H1 (cell line): Measurements from ENCODE around the gene SYVN1. TPM values are rescaled to one million over a fixed set of nuclear protein-coding genes. Genes with fewer than 3 reads are reported as not detected.

ENCODE experiments used
- CTCF ChIA-PET: fragments of 300-600 bp; sonication (Branson Sonifier 250); formaldehyde crosslinking; loops from one replicate; lab custom pipeline; 2021; ENCODE audit not compliant: partially characterized antibody; lab: Charles Lee
- POLR2A ChIA-PET: fragments of 300-600 bp; sonication (Branson Sonifier 250); formaldehyde crosslinking; loops from one replicate; lab custom pipeline; 2021; ENCODE audit warnings: inconsistent platforms; ENCODE audit not compliant: partially characterized antibody; lab: Charles Lee
- DNase-seq, 2 experiments: peaks; one replicate each; pipeline versions ENCODE4 v3.0.0 to v3.0.0-alpha.2; 2010 to 2022; ENCODE audit warnings: low spot score in 2 of 2, low read depth in 1 of 2, mixed read lengths in 1 of 2
- FAIRE-seq: peaks from 2 replicates; lab custom pipeline; 2011; peaks lifted over from hg19 to GRCh38; lab: Jason Lieb, UNC
- H2AFZ ChIP-seq: 2 replicates; pipeline ENCODE4 v1.8.1; 2012; ENCODE audit warnings: low read length, inconsistent platforms
- H2AK5ac ChIP-seq: 2 replicates; pipeline ENCODE4 v1.6.1; 2013; ENCODE audit warnings: low read depth, low read length
- H2BK120ac ChIP-seq: replicated peaks from 2 replicates; pipeline ENCODE3; 2013; ENCODE audit warnings: low read depth, low read length, inconsistent platforms
- H2BK12ac ChIP-seq: 2 replicates; pipeline ENCODE4 v1.6.1; 2013; ENCODE audit warnings: low read depth, low read length
- H2BK15ac ChIP-seq: 2 replicates; pipeline ENCODE4 v1.6.1; 2013; ENCODE audit warnings: low read length
- H2BK20ac ChIP-seq: 2 replicates; pipeline ENCODE4 v1.6.1; 2013; ENCODE audit warnings: low read length
- H2BK5ac ChIP-seq: 2 replicates; pipeline ENCODE4 v1.6.1; 2013; ENCODE audit warnings: low read depth, low read length
- H3K14ac ChIP-seq: 2 replicates; pipeline ENCODE4 v1.6.1; 2013; ENCODE audit warnings: inconsistent platforms; ENCODE audit not compliant: insufficient read length
- H3K18ac ChIP-seq: 2 replicates; pipeline ENCODE4 v1.6.1; 2013; ENCODE audit warnings: low read length; ENCODE audit errors: extremely low read depth
- H3K23ac ChIP-seq: 2 replicates; pipeline ENCODE4 v1.6.1; 2013; ENCODE audit warnings: inconsistent platforms; ENCODE audit not compliant: insufficient read length
- H3K23me2 ChIP-seq: 2 replicates; pipeline ENCODE4 v1.6.1; 2013; ENCODE audit warnings: low read depth, low read length
- H3K27ac ChIP-seq: 2 replicates; pipeline ENCODE4 v1.6.1; 2011; ENCODE audit warnings: low read depth, low read length, inconsistent platforms
- H3K27me3 ChIP-seq, 4 experiments: replicated peaks in 1 of 4; 1 replicate in 1 of 4; 2 replicates in 3 of 4; pipeline versions ENCODE4 v1.6.1 to v1.8.1; 2011 to 2013; ENCODE audit warnings: low read length in 3 of 4, mild to moderate bottlenecking in 3 of 4, inconsistent platforms in 2 of 4, mixed read lengths in 2 of 4, moderate library complexity in 1 of 4; ENCODE audit not compliant: control insufficient read depth in 3 of 4, insufficient read depth in 3 of 4; ENCODE audit errors: extremely low read depth in 1 of 4
- H3K36me3 ChIP-seq, 4 experiments: 2 replicates each; pipeline versions ENCODE4 v1.6.1 to v1.8.1; 2011 to 2013; ENCODE audit warnings: mild to moderate bottlenecking in 4 of 4, low read length in 3 of 4, moderate library complexity in 2 of 4, control low read depth in 1 of 4, inconsistent platforms in 1 of 4; ENCODE audit not compliant: insufficient read depth in 4 of 4, control insufficient read depth in 2 of 4
- H3K4ac ChIP-seq: replicated peaks from 2 replicates; pipeline ENCODE3; 2013; ENCODE audit warnings: low read length, low read depth, mixed read lengths, inconsistent platforms; ENCODE audit not compliant: insufficient read length
- H3K4me1 ChIP-seq, 4 experiments: replicated peaks in 1 of 4; 1 replicate in 1 of 4; 2 replicates in 3 of 4; pipeline versions ENCODE4 v1.6.1 to v1.8.1; 2011 to 2013; ENCODE audit warnings: low read length in 3 of 4, inconsistent platforms in 2 of 4, mixed read lengths in 1 of 4; ENCODE audit not compliant: insufficient read depth in 4 of 4, control insufficient read depth in 3 of 4
- H3K4me2 ChIP-seq, 2 experiments: 2 replicates each; pipeline versions ENCODE4 v1.6.1 to v1.8.1; 2011 to 2013; ENCODE audit warnings: low read depth in 2 of 2, low read length in 2 of 2, control low read depth in 1 of 2, inconsistent platforms in 1 of 2, mild to moderate bottlenecking in 1 of 2; ENCODE audit not compliant: insufficient read depth in 1 of 2
- H3K4me3 ChIP-seq, 4 experiments: fragments of 200-600, 300-600 bp in 1 of 4; sonication (generic), shearing (Covaris generic), sonication (Bioruptor Twin) in 1 of 4; 2 replicates each; pipeline versions ENCODE4 v1.5.1 to v1.8.1; 2011 to 2016; ENCODE audit warnings: low read length in 4 of 4, low read depth in 3 of 4, control low read depth in 2 of 4, inconsistent platforms in 2 of 4, mild to moderate bottlenecking in 2 of 4, mixed read lengths in 1 of 4, moderate library complexity in 1 of 4; ENCODE audit not compliant: insufficient read depth in 2 of 4; ENCODE audit errors: extremely low read depth in 1 of 4
- H3K56ac ChIP-seq: replicated peaks from 2 replicates; pipeline ENCODE3; 2013; ENCODE audit warnings: low read depth, mild to moderate bottlenecking, mixed read lengths, low read length, inconsistent platforms; ENCODE audit not compliant: insufficient read length
- H3K79me1 ChIP-seq: 2 replicates; pipeline ENCODE4 v1.6.1; 2013; ENCODE audit warnings: low read depth, low read length, control low read depth
- H3K79me2 ChIP-seq, 2 experiments: 2 replicates each; pipeline versions ENCODE4 v1.6.1 to v1.8.1; 2012 to 2013; ENCODE audit warnings: low read length in 2 of 2, mild to moderate bottlenecking in 2 of 2, inconsistent platforms in 1 of 2; ENCODE audit not compliant: insufficient read depth in 2 of 2, control insufficient read depth in 1 of 2
- H3K9ac ChIP-seq, 4 experiments: replicated peaks in 1 of 4; 1 replicate in 1 of 4; 2 replicates in 3 of 4; pipeline versions ENCODE4 v1.6.1 to v1.8.1; 2011 to 2013; ENCODE audit warnings: low read depth in 3 of 4, low read length in 3 of 4, control low read depth in 2 of 4, mild to moderate bottlenecking in 2 of 4, moderate library complexity in 2 of 4, inconsistent platforms in 1 of 4; ENCODE audit errors: extremely low read depth in 1 of 4
- H3K9me3 ChIP-seq, 2 experiments: 2 replicates each; pipeline versions ENCODE4 v1.6.1 to v1.8.1; 2012 to 2013; ENCODE audit warnings: mild to moderate bottlenecking in 2 of 2, moderate library complexity in 2 of 2, control low read depth in 1 of 2, inconsistent platforms in 1 of 2, low read depth in 1 of 2, low read length in 1 of 2, mixed read lengths in 1 of 2; ENCODE audit not compliant: insufficient read depth in 2 of 2
- H4K20me1 ChIP-seq, 2 experiments: replicated peaks in 1 of 2; 2 replicates each; pipeline versions ENCODE3 to v1.8.1; 2011 to 2013; ENCODE audit warnings: inconsistent platforms in 2 of 2, low read length in 2 of 2, mild to moderate bottlenecking in 1 of 2; ENCODE audit not compliant: insufficient read depth in 2 of 2, control insufficient read depth in 1 of 2
- H4K5ac ChIP-seq: 2 replicates; pipeline ENCODE4 v1.6.1; 2013; ENCODE audit warnings: low read length, low read depth, mixed read lengths, inconsistent platforms; ENCODE audit not compliant: insufficient read length
- H4K8ac ChIP-seq: 2 replicates; pipeline ENCODE4 v1.8.0; 2013; ENCODE audit warnings: mild to moderate bottlenecking, moderate library complexity, low read length, inconsistent platforms; ENCODE audit not compliant: insufficient read depth; ENCODE audit errors: extremely low read depth
- H4K91ac ChIP-seq: replicated peaks from 2 replicates; pipeline ENCODE3; 2013; ENCODE audit warnings: low read length, mixed read lengths, inconsistent platforms; ENCODE audit not compliant: insufficient read length
- JUN ChIP-seq: IDR thresholded peaks from 2 replicates; pipeline ENCODE4 v1.6.1; 2011; ENCODE audit warnings: low read depth, mild to moderate bottlenecking, improper control_type of control experiment, low read length
- NRF1 ChIP-seq: IDR thresholded peaks from 2 replicates; pipeline ENCODE4 v1.6.1; 2011; ENCODE audit warnings: mild to moderate bottlenecking, low read depth, low read length, improper control_type of control experiment
- SIN3A ChIP-seq, 2 experiments: IDR thresholded peaks in 1 of 2; conservative IDR thresholded peaks in 1 of 2; 2 replicates each; pipeline ENCODE4 v1.6.1; 2011 to 2012; ENCODE audit warnings: low read length in 2 of 2, improper control_type of control experiment in 1 of 2, low read depth in 1 of 2, mild to moderate bottlenecking in 1 of 2
- TEAD4 ChIP-seq: IDR thresholded peaks from 2 replicates; pipeline ENCODE4 v1.6.1; 2012; ENCODE audit warnings: low read depth, low read length, inconsistent platforms, mixed read lengths
- ZNF274 ChIP-seq: IDR thresholded peaks from 2 replicates; pipeline ENCODE4 v1.7.0; 2012; ENCODE audit warnings: low read length, borderline replicate concordance; ENCODE audit errors: extremely low read depth
- WGBS, 2 experiments: shearing (Covaris generic) in 1 of 2; methylation state at CpG; one replicate each; pipeline versions ENCODE4 v1.1.6 to v1.1.7; 2013 to 2015; ENCODE audit warnings: low lambda C conversion rate in 2 of 2, mixed read lengths in 2 of 2, inconsistent platforms in 1 of 2, low coverage in 1 of 2, missing lambda C conversion rate in 1 of 2; ENCODE audit not compliant: insufficient replicate concordance in 2 of 2, insufficient coverage in 1 of 2, insufficient read length in 1 of 2; ENCODE audit errors: extremely low coverage in 1 of 2, missing lambda C conversion rate in 1 of 2; 5-methylcytosine and 5-hydroxymethylcytosine counted together
- polyA plus RNA-seq, 7 experiments: library from polyadenylated mRNA; depleted of rRNA in 3 of 7; stranded (reverse) in 5 of 7; unstranded in 2 of 7; fragments of >200 nt in 5 of 7; fragments of 200-250 nt in 2 of 7; gene quantifications; 1 replicate in 5 of 7; 2 replicates in 1 of 7; 4 replicates in 1 of 7; pipeline versions ENCODE4 v1.2.1 to v1.2.3, GENCODE V29; 2011 to 2013; ENCODE audit warnings: missing spikeins in 2 of 7, mixed read lengths in 2 of 7
- total RNA-seq: library from RNA; stranded (reverse); fragmentation: NEBNext Ultra II Directional; extraction: Animal tissue kit (Norgen Biotek cat#: 25700); gene quantifications from 2 replicates; pipeline ENCODE4 v1.2.1, GENCODE V29; 2021
- TF ChIP-seq, protein P1 (sequence below): IDR thresholded peaks from 2 replicates; pipeline ENCODE4 v1.6.1; 2011; ENCODE audit warnings: low read depth, mild to moderate bottlenecking, low read length; ENCODE audit not compliant: insufficient read depth
- TF ChIP-seq, protein P2 (sequence below), 3 experiments: IDR thresholded peaks; 1 replicate in 2 of 3; 2 replicates in 1 of 3; pipeline versions ENCODE4 v1.5.1 to v1.6.1; 2011; ENCODE audit warnings: low read length in 3 of 3, mild to moderate bottlenecking in 3 of 3, inconsistent platforms in 2 of 3, low read depth in 1 of 3, moderate library complexity in 1 of 3; ENCODE audit not compliant: insufficient read depth in 1 of 3; ENCODE audit errors: control extremely low read depth in 1 of 3

Gene SYVN1
- total and polyA plus RNA-seq, 2 of the 8 experiments (the other 6 are each of a cell fraction or from before 2014, with no cell fraction given), result 27.8 to 29.4 TPM

DNA sequence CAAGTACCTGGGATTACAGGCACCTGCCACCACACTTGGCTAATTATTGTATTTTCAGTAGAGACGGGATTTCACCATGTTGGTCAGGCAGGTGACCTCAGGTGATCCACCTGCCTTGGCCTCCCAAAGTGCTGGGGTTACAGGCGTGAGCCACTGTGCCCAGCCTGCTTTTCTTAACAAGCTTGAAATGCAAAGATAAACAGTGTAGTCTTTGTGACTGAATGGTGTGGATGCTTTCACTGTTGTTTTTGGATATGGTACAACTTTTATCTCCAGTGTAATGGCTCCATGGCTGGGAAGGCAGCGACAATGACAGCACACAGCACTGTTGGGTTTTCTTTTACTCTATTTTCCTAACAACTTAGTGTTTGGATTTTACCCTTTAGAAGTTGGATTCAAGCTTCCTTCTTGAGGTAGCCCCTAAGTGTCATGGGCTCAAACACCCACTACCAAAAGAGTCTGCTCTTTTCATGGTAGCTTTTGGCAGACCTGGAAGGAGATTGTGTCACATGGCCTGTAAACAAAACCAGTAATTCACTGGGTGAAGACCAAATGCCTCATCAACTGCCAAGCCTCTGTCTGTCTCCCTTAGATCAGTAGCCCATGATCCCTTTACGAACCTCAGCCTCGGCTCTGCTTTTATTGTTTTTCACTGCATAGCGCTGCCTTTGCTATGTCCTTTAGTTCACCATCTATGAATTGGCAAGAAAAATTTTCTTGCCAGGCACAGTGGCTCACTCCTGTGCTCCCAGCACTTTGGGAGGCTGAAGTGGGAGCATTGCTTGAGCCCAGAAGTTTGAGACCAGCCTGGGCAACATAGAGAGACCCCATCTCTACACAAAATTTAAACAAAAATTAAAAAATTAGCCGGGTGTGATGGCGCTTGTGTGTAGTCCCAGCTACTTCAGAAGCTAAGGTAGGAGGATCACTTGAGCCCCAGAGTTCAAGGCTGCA lies 31.9 kb downstream of the SYVN1 start:
- no peak overlapping the region for H3K4me2 ChIP-seq
- CTCF ChIA-PET, result interaction anchor here (1.0 to 1.8 kb wide), 7 partner anchors 8 to 57 kb away, joined by 3 to 11 read pairs (median 3); partner anchors contain the start of genes TM7SF2 and ZNHIT2
- POLR2A ChIA-PET, result interaction anchor here (1.2 to 3.7 kb wide), 9 partner anchors 10 to 30 kb away, joined by 3 to 31 read pairs (median 5); partner anchors contain the start of genes FAU, MRPL49, TM7SF2 and ZNHIT2
- TF ChIP-seq ZNF274 (no peak), NRF1 (no peak), JUN (no peak), TEAD4 (no peak), SIN3A (conservative IDR thresholded peaks at IDR 0.05 in 1 of 2, IDR thresholded peaks at IDR 0.05 in 1 of 2; ENCODE audit: low read depth in 1 of 2, low read length in 2 of 2) (no peak)
- TF ChIP-seq, protein P1, sequence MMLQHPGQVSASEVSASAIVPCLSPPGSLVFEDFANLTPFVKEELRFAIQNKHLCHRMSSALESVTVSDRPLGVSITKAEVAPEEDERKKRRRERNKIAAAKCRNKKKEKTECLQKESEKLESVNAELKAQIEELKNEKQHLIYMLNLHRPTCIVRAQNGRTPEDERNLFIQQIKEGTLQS, result no peak
- TF ChIP-seq, protein P2, sequence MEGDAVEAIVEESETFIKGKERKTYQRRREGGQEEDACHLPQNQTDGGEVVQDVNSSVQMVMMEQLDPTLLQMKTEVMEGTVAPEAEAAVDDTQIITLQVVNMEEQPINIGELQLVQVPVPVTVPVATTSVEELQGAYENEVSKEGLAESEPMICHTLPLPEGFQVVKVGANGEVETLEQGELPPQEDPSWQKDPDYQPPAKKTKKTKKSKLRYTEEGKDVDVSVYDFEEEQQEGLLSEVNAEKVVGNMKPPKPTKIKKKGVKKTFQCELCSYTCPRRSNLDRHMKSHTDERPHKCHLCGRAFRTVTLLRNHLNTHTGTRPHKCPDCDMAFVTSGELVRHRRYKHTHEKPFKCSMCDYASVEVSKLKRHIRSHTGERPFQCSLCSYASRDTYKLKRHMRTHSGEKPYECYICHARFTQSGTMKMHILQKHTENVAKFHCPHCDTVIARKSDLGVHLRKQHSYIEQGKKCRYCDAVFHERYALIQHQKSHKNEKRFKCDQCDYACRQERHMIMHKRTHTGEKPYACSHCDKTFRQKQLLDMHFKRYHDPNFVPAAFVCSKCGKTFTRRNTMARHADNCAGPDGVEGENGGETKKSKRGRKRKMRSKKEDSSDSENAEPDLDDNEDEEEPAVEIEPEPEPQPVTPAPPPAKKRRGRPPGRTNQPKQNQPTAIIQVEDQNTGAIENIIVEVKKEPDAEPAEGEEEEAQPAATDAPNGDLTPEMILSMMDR (IDR thresholded peaks at IDR 0.05; ENCODE audit: control extremely low read depth in 1 of 3, insufficient read depth in 1 of 3, low read depth in 1 of 3, low read length in 3 of 3), result no peak

More for the DNA sequence above, 31.9 kb downstream of the SYVN1 start:
- H2BK20ac ChIP-seq, result no peak overlapping the region
- H3K4me1 ChIP-seq, result no peaks in the 10 kb centered on the region
- no peaks in the 10 kb centered on the region for H3K9me3 ChIP-seq
- H2BK5ac ChIP-seq, result no peak overlapping the region
- DNase-seq (no peak), FAIRE-seq (no peak)
- WGBS, 2 experiments, result 89% methylated on average over 8 of the region's 8 CpGs; no CpG with 5 or more reads in 1 of the 2 experiments
- no peak overlapping the region for H3K27ac ChIP-seq
- no peak overlapping the region for H4K91ac ChIP-seq
- no peak overlapping the region for H3K23ac ChIP-seq
- H3K79me2 ChIP-seq, result peaks cover 0 to 6% of the 10 kb centered on the region in 2 experiments; a peak in 1 of 4 replicates
- no peak overlapping the region for H2BK15ac ChIP-seq
- H4K5ac ChIP-seq, result no peak overlapping the region
- no peak overlapping the region for H3K9ac ChIP-seq
- no peak overlapping the region for H2BK12ac ChIP-seq
- H3K79me1 ChIP-seq, result peaks cover 5% of the 10 kb centered on the region; the same call in 1 of the 2 replicates
- peaks cover 0 to 8% of the 10 kb centered on the region in 2 experiments for H4K20me1 ChIP-seq
- no peak overlapping the region for H2BK120ac ChIP-seq
- H3K4ac ChIP-seq, result no peak overlapping the region
- no peaks in the 10 kb centered on the region for H3K27me3 ChIP-seq
- H2AK5ac ChIP-seq, result no peak overlapping the region
- peaks cover 0 to 3% (median under 1%) of the 10 kb centered on the region in 4 experiments; a peak in 2 of 8 replicates for H3K36me3 ChIP-seq
- H3K56ac ChIP-seq, result no peak overlapping the region
- no peak overlapping the region for H2AFZ ChIP-seq
- no peaks in the 10 kb centered on the region for H3K23me2 ChIP-seq
- no peak overlapping the region for H3K4me3 ChIP-seq
- no peak overlapping the region for H3K18ac ChIP-seq
- H4K8ac ChIP-seq, result no peak overlapping the region
- no peak overlapping the region for H3K14ac ChIP-seq
